ENCODE data around the gene ENOX2. TPM values are rescaled to one million over a fixed set of nuclear protein-coding genes. Genes with fewer than 3 reads are reported as not detected.
"Not testable (repeated sequence)": the region's sequence is repeated elsewhere in the genome, so short reads cannot be mapped to it uniquely, and the experiment has no call there.

The ENOX2 gene
- 15.1 TPM for total RNA-seq

GRCh38 chrX:130902783-130903613 lies at the start of gene ENOX2:
ENOX2 (minus strand) TSS chrX:130903209; CDS start chrX:130703216, 199,993 bp downstream.
- peak; percentile 99 for ATAC-seq

GRCh38 chrX:130952266-130953043 lies 49.4 kb upstream of the ENOX2 start:
- ATAC-seq, result no peak

- ATAC-seq, result no peak
Measured at GRCh38 chrX:130944230-130944629, 41.2 kb upstream of the ENOX2 start.

- ATAC-seq, result no peak
Measured at GRCh38 chrX:130937101-130937500, 34.1 kb upstream of the ENOX2 start.

GRCh38 chrX:130933358-130933757 lies 30.3 kb upstream of the ENOX2 start:
- no peak for ATAC-seq

GRCh38 chrX:130920405-130920804 lies 17.4 kb upstream of the ENOX2 start:
- ATAC-seq, result not testable (repeated sequence)

- ATAC-seq, result not testable (repeated sequence)
Measured at GRCh38 chrX:130919676-130920075, 16.7 kb upstream of the ENOX2 start.

GRCh38 chrX:130918498-130918897 lies 15.5 kb upstream of the ENOX2 start:
- not testable (repeated sequence) for ATAC-seq

- peak; percentile 25 for ATAC-seq
Measured at GRCh38 chrX:130916636-130917422, 13.8 kb upstream of the ENOX2 start.

GRCh38 chrX:130915302-130915701 lies 12.3 kb upstream of the ENOX2 start:
- no peak for ATAC-seq

GRCh38 chrX:130909469-130910136 lies 6.6 kb upstream of the ENOX2 start:
- no peak for ATAC-seq

- ATAC-seq, result no peak
Measured at GRCh38 chrX:130906776-130907175, 3.8 kb upstream of the ENOX2 start.

- ATAC-seq, result no peak
Measured at GRCh38 chrX:130902446-130902782, 595 bp downstream of the ENOX2 start.

- no peak for ATAC-seq
Measured at GRCh38 chrX:130896802-130897501, 6.1 kb downstream of the ENOX2 start.

GRCh38 chrX:130896026-130896425 lies 7.0 kb downstream of the ENOX2 start:
- no peak for ATAC-seq

GRCh38 chrX:130895299-130895698 lies 7.7 kb downstream of the ENOX2 start:
- no peak for ATAC-seq

- ATAC-seq, result no peak
Measured at GRCh38 chrX:130893356-130894085, 9.5 kb downstream of the ENOX2 start.

- no peak for ATAC-seq
Measured at GRCh38 chrX:130887376-130887775, 15.6 kb downstream of the ENOX2 start.

- no peak for ATAC-seq
Measured at GRCh38 chrX:130885996-130886395, 17.0 kb downstream of the ENOX2 start.

GRCh38 chrX:130885508-130885907 lies 17.5 kb downstream of the ENOX2 start:
- ATAC-seq, result no peak

- no peak for ATAC-seq
Measured at GRCh38 chrX:130884627-130885026, 18.4 kb downstream of the ENOX2 start.
